Stimulated activated CD4-positive, alpha-beta T cell treated with anti-CD3 and anti-CD28 coated beads, TNF-alpha, amount 100 ng/mL, for 1 hour (primary cell): ENCODE measurements around the gene SLC24A5.

Source experiments
- DNase-seq, 3 donors: peaks; one replicate each; pipeline ENCODE4 v3.0.0-alpha.2; 2020; ENCODE audit warnings: low read depth in 3 of 3, low spot score in 1 of 3

The SLC24A5 gene

GRCh38 chr15:48109856-48110531 lies 10.8 kb upstream of the SLC24A5 start:
- DNase-seq, result no peak

DNA sequence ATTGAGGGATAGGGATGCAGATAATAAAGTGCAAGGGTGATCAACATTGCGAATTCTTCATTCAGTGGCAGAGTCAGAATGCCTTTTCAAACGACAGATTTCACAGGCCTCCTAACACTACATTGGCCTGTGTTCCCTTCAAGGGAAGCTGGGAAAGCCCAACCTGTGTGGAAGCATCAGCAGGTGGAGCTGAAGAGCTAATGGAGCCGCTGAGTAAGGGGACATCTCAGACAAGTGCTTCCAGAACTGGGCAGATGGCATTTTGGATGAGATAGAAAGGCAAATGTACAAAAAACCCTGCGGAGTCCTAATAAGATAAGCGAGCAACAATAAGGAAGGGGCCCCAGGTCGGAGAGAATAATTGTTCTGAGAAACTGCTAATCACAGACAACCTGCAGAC lies 8.5 kb upstream of the SLC24A5 start:
- DNase-seq, result no peak

DNA sequence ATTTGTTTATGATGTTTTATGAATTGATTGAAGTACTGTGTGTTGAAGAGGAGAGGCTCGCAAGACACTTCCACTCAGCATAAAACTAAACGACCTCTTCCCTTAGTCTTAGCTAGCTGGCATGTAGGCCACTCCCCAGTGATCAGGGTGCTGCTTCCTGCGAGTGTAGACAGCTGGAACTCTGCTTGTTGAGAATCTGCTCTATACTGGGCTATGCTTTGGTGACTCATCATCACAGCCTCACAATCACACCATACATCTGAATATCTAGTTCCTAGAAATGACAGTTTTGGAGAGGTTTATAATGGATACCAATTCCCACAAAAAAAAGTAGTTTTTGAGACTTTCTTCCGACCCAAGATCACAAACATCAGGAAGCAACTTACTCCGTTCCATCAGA lies 1.5 kb upstream of the SLC24A5 start:
- DNase-seq, result no peak

- DNase-seq, result no peak
These were observed 1.1 kb downstream of the SLC24A5 start for GRCh38 chr15:48121849-48122248.

DNA sequence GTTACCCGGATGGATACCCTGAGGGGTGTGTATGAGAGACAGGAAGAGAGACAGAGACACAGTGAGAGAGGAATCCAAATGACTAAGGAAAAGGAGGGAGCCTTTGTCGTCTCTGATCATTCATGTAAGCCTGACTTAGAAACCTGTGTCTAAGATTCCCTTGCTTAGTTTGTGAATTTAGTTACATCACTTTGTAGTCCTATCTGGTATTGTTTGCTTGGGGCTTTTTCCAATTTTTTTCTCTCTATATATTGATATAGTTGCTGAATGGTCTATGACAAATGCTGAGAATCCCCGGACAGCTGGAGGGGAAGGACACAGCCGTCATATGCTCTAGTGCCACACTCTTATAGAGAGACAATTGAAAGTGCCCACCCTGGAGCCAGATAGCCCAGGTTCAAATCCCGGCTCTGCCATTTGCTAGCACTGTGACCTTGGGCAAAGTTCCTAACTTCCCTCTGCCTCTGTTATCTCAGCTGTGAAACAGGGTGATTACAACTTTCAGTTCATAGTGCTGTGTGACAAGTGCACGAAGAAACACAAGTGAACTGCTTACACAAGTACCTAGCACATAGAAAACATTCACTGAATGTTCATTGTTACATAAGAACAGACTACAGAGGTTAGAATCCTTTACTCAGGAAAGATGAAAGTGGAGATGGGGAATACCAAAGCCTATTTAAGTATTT lies 6.0 kb downstream of the SLC24A5 start:
- no peak for DNase-seq

DNA sequence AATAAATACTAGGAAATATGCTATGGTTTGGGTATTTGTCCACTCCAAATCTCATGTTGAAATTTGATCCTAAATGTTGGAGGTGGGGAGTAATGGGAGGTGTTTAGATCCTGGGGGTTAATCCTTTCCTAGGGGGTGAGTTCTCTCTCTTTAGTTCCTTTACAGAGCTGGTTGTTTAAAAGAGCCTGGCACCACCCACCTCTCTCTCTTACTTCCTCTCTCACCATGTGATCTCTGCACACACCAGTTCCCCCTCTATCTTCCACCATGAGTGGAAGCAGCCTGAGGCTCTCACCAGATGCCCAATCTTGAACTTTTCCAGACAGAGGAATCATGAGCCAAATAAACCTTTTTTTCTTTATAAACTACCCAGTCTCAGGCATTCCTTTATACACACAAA lies 10.5 kb downstream of the SLC24A5 start:
- no peak for DNase-seq

DNA sequence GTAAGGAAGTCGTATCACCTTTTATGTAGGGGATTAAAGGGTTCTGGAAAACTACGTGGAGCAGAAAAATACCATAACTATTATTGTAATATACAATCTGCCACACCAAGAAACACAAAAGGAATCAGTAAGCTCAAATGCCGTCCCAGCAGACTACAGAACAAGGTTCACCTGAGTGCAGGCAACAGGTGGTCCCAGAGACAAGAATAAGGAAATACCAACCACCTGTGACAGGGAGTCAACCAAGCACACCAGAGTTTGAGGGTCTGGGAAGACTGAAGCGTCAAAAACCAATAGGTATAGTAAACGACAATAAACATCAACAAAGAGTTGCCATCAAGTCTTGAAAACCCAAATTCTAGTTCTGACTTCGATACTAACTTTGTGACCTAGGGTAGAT lies 12.1 kb downstream of the SLC24A5 start:
- no peak for DNase-seq

DNA sequence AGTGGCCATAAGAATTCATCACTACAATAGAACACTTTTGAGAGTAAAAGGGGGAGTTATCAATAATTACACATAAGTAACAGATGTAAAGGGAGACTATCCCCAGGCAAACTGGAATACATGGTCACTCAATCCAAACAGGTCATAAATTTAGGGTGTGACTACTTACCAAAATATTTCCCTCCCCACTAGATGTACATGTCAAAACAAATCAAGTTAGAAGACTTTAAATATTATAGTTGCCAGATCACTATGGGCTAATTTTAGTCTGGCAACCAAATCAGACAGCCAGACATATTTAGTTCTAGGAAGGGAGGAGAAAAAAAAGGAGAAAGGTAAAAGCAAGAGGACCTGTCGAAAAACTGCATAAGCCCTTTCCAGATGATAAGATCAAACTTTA lies 23.1 kb downstream of the SLC24A5 start:
- no peak for DNase-seq

GRCh38 chr15:48144889-48145288 lies 24.1 kb downstream of the SLC24A5 start:
- no peak for DNase-seq

DNA sequence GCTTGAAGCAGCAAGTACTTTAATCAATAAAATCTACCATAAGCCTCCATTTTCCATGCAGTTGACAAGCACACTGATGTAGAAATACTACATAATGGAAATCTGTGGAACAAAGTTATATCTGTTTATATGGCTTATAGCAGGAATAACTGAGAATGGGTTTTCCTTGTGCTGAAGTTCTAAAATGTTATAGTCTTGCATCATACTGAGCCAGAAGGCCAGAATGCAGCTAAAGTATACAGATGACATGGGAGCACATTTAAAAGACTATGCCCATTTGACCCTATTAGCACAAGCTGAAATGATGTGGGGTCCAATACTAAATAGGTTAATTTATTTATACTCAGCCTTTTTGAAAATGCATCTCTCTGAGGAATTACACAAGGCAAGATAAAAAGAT lies 25.1 kb downstream of the SLC24A5 start:
- no peak for DNase-seq

DNA sequence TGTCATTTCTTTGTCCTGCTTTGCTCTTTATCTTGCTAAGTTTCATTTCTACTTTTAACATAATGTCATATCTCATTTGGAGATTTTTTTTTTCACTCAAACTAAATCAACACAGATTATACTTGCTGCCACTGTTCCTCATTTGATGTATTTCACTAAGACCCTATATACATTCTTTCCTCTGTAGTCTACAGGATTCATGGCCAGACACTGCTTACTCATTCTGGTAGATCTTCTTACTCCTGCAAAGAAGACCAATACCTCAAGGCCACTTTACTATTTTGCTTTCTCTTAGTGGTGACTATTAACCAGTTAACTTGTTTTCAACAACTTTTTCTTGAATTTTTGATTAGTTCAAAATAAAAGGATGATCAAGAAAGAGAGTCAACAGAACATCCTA lies 26.6 kb downstream of the SLC24A5 start:
- no peak for DNase-seq

- no peak for DNase-seq
These were observed 29.1 kb downstream of the SLC24A5 start for GRCh38 chr15:48149858-48150257.

- no peak for DNase-seq
These were observed 32.7 kb downstream of the SLC24A5 start for GRCh38 chr15:48153526-48153925.

DNA sequence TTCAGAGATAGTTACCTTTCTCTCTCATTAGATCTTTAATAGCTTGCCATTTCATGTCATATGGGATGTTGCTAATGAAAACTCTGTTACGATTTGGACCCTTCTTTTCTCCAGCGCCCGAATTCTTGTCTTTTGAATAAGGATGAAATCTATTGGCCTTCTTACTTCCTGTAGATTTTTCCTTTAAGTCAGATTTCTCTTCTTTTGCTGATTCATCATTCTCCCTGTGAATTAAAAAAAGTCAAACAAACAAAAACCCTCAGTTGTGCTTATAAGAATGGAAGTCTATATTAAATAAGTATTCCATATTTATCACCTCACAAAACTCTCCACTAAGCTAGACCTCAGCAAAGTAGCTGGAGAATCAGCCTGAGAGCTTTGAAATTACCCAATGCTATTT lies 47.8 kb downstream of the SLC24A5 start:
- DNase-seq, result no peak

- no peak for DNase-seq
These were observed 50.2 kb downstream of the SLC24A5 start for GRCh38 chr15:48170981-48171380.

GRCh38 chr15:48175126-48175525 lies 54.3 kb downstream of the SLC24A5 start:
- no peak for DNase-seq

GRCh38 chr15:48176112-48176511 lies 55.3 kb downstream of the SLC24A5 start:
- no peak for DNase-seq

GRCh38 chr15:48176957-48177356 lies 56.2 kb downstream of the SLC24A5 start:
- DNase-seq, result no peak

- no peak for DNase-seq
These were observed 56.6 kb downstream of the SLC24A5 start for GRCh38 chr15:48177383-48177765.

DNA sequence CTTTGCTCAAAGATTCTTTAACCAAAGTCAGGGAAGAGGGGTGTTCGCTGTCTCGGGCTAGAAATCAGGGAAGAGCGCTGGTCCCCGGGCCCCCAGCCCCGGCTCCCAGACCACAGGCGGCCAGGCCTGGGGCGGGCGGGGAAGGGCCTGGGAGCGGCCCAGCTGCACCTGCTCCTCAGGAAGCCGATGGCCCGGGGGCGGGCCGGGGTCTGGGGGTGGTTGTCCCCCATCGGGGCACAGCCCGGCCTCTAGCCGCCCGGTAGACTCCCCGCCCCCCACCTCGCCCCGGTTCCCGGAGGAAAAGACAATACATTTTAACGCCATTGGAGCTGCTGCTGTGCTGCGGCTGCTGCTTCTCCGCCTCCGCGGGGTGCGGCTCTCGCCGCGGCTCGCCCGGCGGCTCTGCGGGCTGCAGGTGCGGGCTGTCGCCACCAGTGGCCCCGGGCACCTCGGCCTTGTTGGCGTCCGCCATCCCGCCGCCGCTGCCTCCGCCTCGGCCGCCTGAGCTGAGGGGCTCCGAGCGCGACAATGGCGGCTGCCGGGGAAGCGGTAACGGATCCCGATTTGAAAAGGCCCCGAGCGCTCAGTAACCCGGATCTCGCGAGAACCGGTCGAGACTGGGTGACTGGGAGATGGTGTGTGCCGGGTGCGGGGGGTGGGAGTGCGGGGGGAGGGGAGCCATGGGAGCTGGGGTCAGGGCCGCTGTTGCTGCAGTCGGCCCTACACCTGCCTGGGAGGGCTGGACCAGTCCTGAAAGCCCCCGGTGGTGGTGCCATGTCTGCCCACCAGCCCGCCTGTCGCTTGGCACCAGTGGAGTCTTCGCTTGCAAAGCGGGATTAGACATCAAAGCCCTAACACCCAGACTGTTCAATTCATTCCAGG lies 57.2 kb downstream of the SLC24A5 start, which contains the start of gene MYEF2:
TSS of gene MYEF2 (minus strand) at position 530 of the 882 bp plus-strand sequence. CDS start at position 472, 58 bp downstream.
- peak; percentile 9 to 47 (median 16) for DNase-seq

- DNase-seq, result no peak
These were observed 57.8 kb downstream of the SLC24A5 start for GRCh38 chr15:48178648-48178931.

DNA sequence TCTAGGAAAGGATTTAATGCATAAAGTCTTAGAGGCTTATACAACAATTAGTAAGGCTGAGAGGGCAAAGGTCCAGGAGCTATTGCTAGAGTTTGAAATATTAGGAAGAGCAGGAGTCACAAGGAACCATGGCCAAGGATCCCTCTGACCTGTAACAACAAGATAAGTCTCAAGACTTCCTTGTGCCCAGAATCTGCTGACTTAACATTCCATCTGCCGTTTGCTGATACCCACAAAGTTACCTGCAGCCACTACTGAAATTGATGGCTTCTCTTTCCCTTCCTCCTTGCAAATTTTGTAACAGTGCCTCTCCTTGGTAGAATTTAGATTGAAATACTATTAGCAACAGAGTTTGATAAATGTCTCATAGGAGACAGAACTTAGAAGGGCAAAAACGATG lies 62.0 kb downstream of the SLC24A5 start:
- no peak for DNase-seq
